WTC11 (cell line): ENCODE measurements around the gene FRMD6. TPM values are rescaled to one million over a fixed set of nuclear protein-coding genes. Genes with fewer than 3 reads are reported as not detected.

Source experiments
- ATAC-seq: fragments of 200-7000 bp; cut with Tn5 transposase; 2 replicates; pipeline ENCODE4 v1.10.0; 2021; ENCODE audit warnings: mild to moderate bottlenecking, moderate library complexity
- CTCF ChIA-PET: fragments of 300-600 bp; sonication (Branson Sonifier 250); formaldehyde crosslinking; loops from one replicate; lab custom pipeline; 2021; ENCODE audit warnings: antibody characterized with exemption; lab: Charles Lee
- POLR2A ChIA-PET: fragments of 350-600 bp; sonication (Branson Sonifier 250); formaldehyde crosslinking; loops from one replicate; lab custom pipeline; 2021; ENCODE audit warnings: antibody characterized with exemption; lab: Charles Lee
- DNase-seq: peaks from one replicate; pipeline ENCODE4 v3.0.0; 2021; ENCODE audit warnings: low spot score
- H3K27ac Mint-ChIP-seq: 2 replicates; pipeline ENCODE4 v1.8.0; 2021; ENCODE audit warnings: mixed read lengths
- H3K27me3 Mint-ChIP-seq: 2 replicates; pipeline ENCODE4 v1.8.0; 2021; ENCODE audit warnings: low read depth, mild to moderate bottlenecking, moderate library complexity, mixed read lengths
- H3K36me3 Mint-ChIP-seq: 2 replicates; pipeline ENCODE4 v1.8.0; 2021; ENCODE audit warnings: mixed read lengths
- H3K4me1 Mint-ChIP-seq: 2 replicates; pipeline ENCODE4 v1.8.0; 2022; ENCODE audit warnings: mixed read lengths
- H3K4me3 Mint-ChIP-seq: 2 replicates; pipeline ENCODE4 v1.8.0; 2021; ENCODE audit warnings: mild to moderate bottlenecking, moderate library complexity, mixed read lengths
- H3K9me3 Mint-ChIP-seq: 2 replicates; pipeline ENCODE4 v1.8.0; 2021; ENCODE audit warnings: mixed read lengths
- CBFB ChIP-seq: sonication (generic); formaldehyde crosslinking; IDR thresholded peaks from 2 replicates; pipeline ENCODE4 v1.8.1; 2022; ENCODE audit warnings: mild to moderate bottlenecking, low read depth, missing genetic modification reagents
- ELF4 ChIP-seq: sonication (generic); formaldehyde crosslinking; IDR thresholded peaks from 2 replicates; pipeline ENCODE4 v1.8.1; 2022; ENCODE audit warnings: low read depth, mild to moderate bottlenecking, moderate library complexity, missing genetic modification reagents
- FOXJ3 ChIP-seq: sonication (generic); formaldehyde crosslinking; IDR thresholded peaks from 2 replicates; pipeline ENCODE4 v1.9.0; 2021; ENCODE audit warnings: missing genetic modification reagents, mild to moderate bottlenecking, borderline replicate concordance
- FOXK1 ChIP-seq: sonication (generic); formaldehyde crosslinking; IDR thresholded peaks from 2 replicates; pipeline ENCODE4 v1.8.0; 2022; ENCODE audit warnings: mild to moderate bottlenecking, moderate library complexity, missing genetic modification reagents
- GABPB1 ChIP-seq: sonication (generic); formaldehyde crosslinking; IDR thresholded peaks from 2 replicates; pipeline ENCODE4 v1.8.1; 2023; ENCODE audit warnings: mild to moderate bottlenecking, missing genetic modification reagents
- GTF2I ChIP-seq: fragments of 250-450 bp; sonication (Bioruptor Pico); conservative IDR thresholded peaks from 2 replicates; pipeline ENCODE4 v1.4.0; 2021; ENCODE audit warnings: mild to moderate bottlenecking
- NR2C2 ChIP-seq: sonication (generic); formaldehyde crosslinking; IDR thresholded peaks from 2 replicates; pipeline ENCODE4 v1.8.0; 2022; ENCODE audit warnings: mild to moderate bottlenecking, missing genetic modification reagents
- OVOL2 ChIP-seq: fragments of 250-450 bp; sonication (Bioruptor Pico); IDR thresholded peaks from 2 replicates; pipeline ENCODE4 v1.9.0; 2021; ENCODE audit warnings: mild to moderate bottlenecking, borderline replicate concordance
- SOX15 ChIP-seq: fragments of 250-450 bp; sonication (Bioruptor Pico); IDR thresholded peaks from 2 replicates; pipeline ENCODE4 v1.9.0; 2021; ENCODE audit warnings: mild to moderate bottlenecking
- SP1 ChIP-seq: sonication (generic); formaldehyde crosslinking; conservative IDR thresholded peaks from 2 replicates; pipeline ENCODE4 v1.8.1; 2022; ENCODE audit warnings: missing genetic modification reagents
- USF1 ChIP-seq: sonication (generic); formaldehyde crosslinking; IDR thresholded peaks from 2 replicates; pipeline ENCODE4 v1.8.0; 2022; ENCODE audit warnings: mild to moderate bottlenecking, missing genetic modification reagents
- ZBTB21 ChIP-seq: sonication (generic); formaldehyde crosslinking; IDR thresholded peaks from 2 replicates; pipeline ENCODE4 v1.8.1; 2023; ENCODE audit warnings: mild to moderate bottlenecking, missing genetic modification reagents, borderline replicate concordance
- ZNF219 ChIP-seq: sonication (generic); formaldehyde crosslinking; IDR thresholded peaks from 2 replicates; pipeline ENCODE4 v1.8.0; 2023; ENCODE audit warnings: missing genetic modification reagents, mild to moderate bottlenecking, borderline replicate concordance
- ZNF317 ChIP-seq: sonication (generic); formaldehyde crosslinking; IDR thresholded peaks from 2 replicates; pipeline ENCODE4 v1.8.1; 2023; ENCODE audit warnings: low read depth, mild to moderate bottlenecking, moderate library complexity, missing genetic modification reagents, borderline replicate concordance
- ZNF423 ChIP-seq: fragments of 250-450 bp; sonication (Bioruptor Pico); IDR thresholded peaks from 2 replicates; pipeline ENCODE4 v2.1.2; 2022; ENCODE audit warnings: mild to moderate bottlenecking, moderate library complexity
- ZNF425 ChIP-seq: fragments of 250-450 bp; sonication (Bioruptor Pico); conservative IDR thresholded peaks from 2 replicates; pipeline ENCODE4 v1.9.0; 2021; ENCODE audit warnings: mild to moderate bottlenecking
- total RNA-seq: library from RNA; stranded (reverse); gene quantifications from 3 replicates; pipeline ENCODE4 v1.2.3, GENCODE V29; 2021
- TF ChIP-seq, protein P1 (sequence below): sonication (generic); formaldehyde crosslinking; IDR thresholded peaks from 2 replicates; pipeline ENCODE4 v1.8.1; 2023; ENCODE audit warnings: mild to moderate bottlenecking, missing genetic modification reagents
- TF ChIP-seq, protein P2 (sequence below): sonication (generic); formaldehyde crosslinking; IDR thresholded peaks from 2 replicates; pipeline ENCODE4 v1.8.1; 2023; ENCODE audit warnings: mild to moderate bottlenecking, missing genetic modification reagents
- TF ChIP-seq, protein P3 (sequence below): sonication (generic); formaldehyde crosslinking; IDR thresholded peaks from 2 replicates; pipeline ENCODE4 v1.8.1; 2023; ENCODE audit warnings: mild to moderate bottlenecking, missing genetic modification reagents, moderate library complexity

Gene FRMD6
- total RNA-seq, 1 experiment from 2014 or later = 21.8 TPM

- POLR2A ChIA-PET = no interaction called here
- no peak for TF ChIP-seq ELF4 (CRISPR knock-in tag)
- TF ChIP-seq ZNF423 (CRISPR knock-in tag) = no peak
- no peak for TF ChIP-seq ZNF317 (CRISPR knock-in tag)
- no peak for TF ChIP-seq NR2C2 (CRISPR knock-in tag)
- no peak for TF ChIP-seq ZNF425 (CRISPR knock-in tag)
- no peak for TF ChIP-seq OVOL2 (CRISPR knock-in tag)
- TF ChIP-seq FOXJ3 (CRISPR knock-in tag) = no peak
- H3K27me3 Mint-ChIP-seq = no peaks in the 10 kb centered on the region
- H3K4me1 Mint-ChIP-seq = peaks cover 5% of the 10 kb centered on the region; the same call in 1 of the 2 replicates
- no peaks in the 10 kb centered on the region for H3K36me3 Mint-ChIP-seq
- H3K4me3 Mint-ChIP-seq = no peak overlapping the region
- CTCF ChIA-PET = no interaction called here
- no peaks in the 10 kb centered on the region for H3K9me3 Mint-ChIP-seq
- no peak for ATAC-seq
- DNase-seq = no peak
- no peak overlapping the region for H3K27ac Mint-ChIP-seq
These were observed 7.3 kb upstream of the FRMD6 start for GRCh38 chr14:51644217-51644933.

GRCh38 chr14:51648296-51648695 is 3.4 kb upstream of the FRMD6 start:
- H3K36me3 Mint-ChIP-seq = no peaks in the 10 kb centered on the region
- DNase-seq (no peak), ATAC-seq (no peak)
- peaks cover 13% of the 10 kb centered on the region for H3K4me1 Mint-ChIP-seq
- no peak overlapping the region for H3K27ac Mint-ChIP-seq
- ChIA-PET CTCF (no interaction called here), POLR2A (no interaction called here)
- H3K9me3 Mint-ChIP-seq = no peaks in the 10 kb centered on the region
- H3K4me3 Mint-ChIP-seq = no peak overlapping the region
- no peaks in the 10 kb centered on the region for H3K27me3 Mint-ChIP-seq
- TF ChIP-seq CBFB (CRISPR knock-in tag) (no peak), ZNF423 (CRISPR knock-in tag) (no peak)

DNA sequence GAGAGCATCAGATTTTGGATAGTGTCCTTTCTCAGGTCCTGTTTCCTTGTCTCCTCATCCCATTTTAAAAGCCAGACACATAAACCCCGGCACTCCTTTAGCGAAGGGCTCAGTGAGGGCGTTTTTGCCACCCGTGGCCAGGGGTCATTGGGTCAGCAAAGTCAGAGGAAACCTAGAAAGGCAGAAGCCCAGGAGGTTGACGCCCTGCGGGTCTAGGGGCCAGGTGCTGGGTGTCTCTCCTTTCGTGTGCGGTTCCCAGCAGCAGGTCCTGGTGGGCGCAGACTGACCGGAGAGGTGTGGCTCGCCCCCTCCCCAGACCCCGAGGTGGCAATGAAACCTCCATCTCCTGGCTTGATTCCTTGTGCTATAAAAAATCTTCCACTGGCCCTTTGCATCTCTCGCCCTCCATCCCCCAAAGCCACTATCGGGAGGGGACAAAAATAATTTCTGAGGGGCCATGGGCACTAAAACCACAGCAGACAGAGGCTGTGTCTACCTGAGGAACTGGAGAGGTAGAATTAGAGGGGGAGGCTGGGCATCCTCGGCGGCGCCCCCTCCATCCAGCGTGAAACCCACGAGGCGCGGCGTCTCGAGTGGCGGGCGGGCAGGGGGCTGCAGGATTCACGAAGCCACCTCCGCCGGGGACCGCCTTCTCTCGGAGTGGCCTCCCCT is 858 bp upstream of the FRMD6 start:
- POLR2A ChIA-PET = interaction anchor here (0.5 to 1.0 kb wide), 3 partner anchors 84 to 363 kb away, joined by 3 to 5 read pairs (median 3); no protein-coding TSS in a partner anchor
- peak; percentile 14 for ATAC-seq
- CTCF ChIA-PET = interaction anchor here (0.6 to 2.5 kb wide), 16 partner anchors 9 to 790 kb away, joined by 3 to 16 read pairs (median 4); no protein-coding TSS in a partner anchor
- H3K27ac Mint-ChIP-seq = peak overlapping the region; percentile 70; the same call in 1 of the 2 replicates
- H3K4me1 Mint-ChIP-seq = peaks cover 35% of the 10 kb centered on the region
- H3K27me3 Mint-ChIP-seq = no peaks in the 10 kb centered on the region
- no peaks in the 10 kb centered on the region for H3K36me3 Mint-ChIP-seq
- DNase-seq = peak; percentile 21
- peak overlapping the region; percentile 85 for H3K4me3 Mint-ChIP-seq
- H3K9me3 Mint-ChIP-seq = no peaks in the 10 kb centered on the region
- TF ChIP-seq, protein P1, sequence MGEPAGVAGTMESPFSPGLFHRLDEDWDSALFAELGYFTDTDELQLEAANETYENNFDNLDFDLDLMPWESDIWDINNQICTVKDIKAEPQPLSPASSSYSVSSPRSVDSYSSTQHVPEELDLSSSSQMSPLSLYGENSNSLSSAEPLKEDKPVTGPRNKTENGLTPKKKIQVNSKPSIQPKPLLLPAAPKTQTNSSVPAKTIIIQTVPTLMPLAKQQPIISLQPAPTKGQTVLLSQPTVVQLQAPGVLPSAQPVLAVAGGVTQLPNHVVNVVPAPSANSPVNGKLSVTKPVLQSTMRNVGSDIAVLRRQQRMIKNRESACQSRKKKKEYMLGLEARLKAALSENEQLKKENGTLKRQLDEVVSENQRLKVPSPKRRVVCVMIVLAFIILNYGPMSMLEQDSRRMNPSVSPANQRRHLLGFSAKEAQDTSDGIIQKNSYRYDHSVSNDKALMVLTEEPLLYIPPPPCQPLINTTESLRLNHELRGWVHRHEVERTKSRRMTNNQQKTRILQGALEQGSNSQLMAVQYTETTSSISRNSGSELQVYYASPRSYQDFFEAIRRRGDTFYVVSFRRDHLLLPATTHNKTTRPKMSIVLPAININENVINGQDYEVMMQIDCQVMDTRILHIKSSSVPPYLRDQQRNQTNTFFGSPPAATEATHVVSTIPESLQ (CRISPR knock-in tag) = no peak
- TF ChIP-seq SP1 (0 out of 2 replicates have a peak, but pooled peaks have one; percentile 42), USF1 (CRISPR knock-in tag) (0 out of 2 replicates have a peak, but pooled peaks have one; percentile 29), ZNF425 (CRISPR knock-in tag) (no peak), ZNF219 (CRISPR knock-in tag) (no peak), GABPB1 (CRISPR knock-in tag) (no peak), FOXK1 (CRISPR knock-in tag) (no peak), ZBTB21 (0 out of 2 replicates have a peak, but pooled peaks have one; percentile 33), GTF2I (CRISPR knock-in tag) (no peak), SOX15 (no peak)
- TF ChIP-seq, protein P2, sequence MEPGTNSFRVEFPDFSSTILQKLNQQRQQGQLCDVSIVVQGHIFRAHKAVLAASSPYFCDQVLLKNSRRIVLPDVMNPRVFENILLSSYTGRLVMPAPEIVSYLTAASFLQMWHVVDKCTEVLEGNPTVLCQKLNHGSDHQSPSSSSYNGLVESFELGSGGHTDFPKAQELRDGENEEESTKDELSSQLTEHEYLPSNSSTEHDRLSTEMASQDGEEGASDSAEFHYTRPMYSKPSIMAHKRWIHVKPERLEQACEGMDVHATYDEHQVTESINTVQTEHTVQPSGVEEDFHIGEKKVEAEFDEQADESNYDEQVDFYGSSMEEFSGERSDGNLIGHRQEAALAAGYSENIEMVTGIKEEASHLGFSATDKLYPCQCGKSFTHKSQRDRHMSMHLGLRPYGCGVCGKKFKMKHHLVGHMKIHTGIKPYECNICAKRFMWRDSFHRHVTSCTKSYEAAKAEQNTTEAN (CRISPR knock-in tag) = peak; percentile 46; the same call in 1 of the 2 replicates
- TF ChIP-seq, protein P3, sequence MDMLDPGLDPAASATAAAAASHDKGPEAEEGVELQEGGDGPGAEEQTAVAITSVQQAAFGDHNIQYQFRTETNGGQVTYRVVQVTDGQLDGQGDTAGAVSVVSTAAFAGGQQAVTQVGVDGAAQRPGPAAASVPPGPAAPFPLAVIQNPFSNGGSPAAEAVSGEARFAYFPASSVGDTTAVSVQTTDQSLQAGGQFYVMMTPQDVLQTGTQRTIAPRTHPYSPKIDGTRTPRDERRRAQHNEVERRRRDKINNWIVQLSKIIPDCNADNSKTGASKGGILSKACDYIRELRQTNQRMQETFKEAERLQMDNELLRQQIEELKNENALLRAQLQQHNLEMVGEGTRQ (CRISPR knock-in tag) = 0 out of 2 replicates have a peak, but pooled peaks have one; percentile 20
